ENCODE measurements around the gene MUC6.

MUC6 gene

DNA sequence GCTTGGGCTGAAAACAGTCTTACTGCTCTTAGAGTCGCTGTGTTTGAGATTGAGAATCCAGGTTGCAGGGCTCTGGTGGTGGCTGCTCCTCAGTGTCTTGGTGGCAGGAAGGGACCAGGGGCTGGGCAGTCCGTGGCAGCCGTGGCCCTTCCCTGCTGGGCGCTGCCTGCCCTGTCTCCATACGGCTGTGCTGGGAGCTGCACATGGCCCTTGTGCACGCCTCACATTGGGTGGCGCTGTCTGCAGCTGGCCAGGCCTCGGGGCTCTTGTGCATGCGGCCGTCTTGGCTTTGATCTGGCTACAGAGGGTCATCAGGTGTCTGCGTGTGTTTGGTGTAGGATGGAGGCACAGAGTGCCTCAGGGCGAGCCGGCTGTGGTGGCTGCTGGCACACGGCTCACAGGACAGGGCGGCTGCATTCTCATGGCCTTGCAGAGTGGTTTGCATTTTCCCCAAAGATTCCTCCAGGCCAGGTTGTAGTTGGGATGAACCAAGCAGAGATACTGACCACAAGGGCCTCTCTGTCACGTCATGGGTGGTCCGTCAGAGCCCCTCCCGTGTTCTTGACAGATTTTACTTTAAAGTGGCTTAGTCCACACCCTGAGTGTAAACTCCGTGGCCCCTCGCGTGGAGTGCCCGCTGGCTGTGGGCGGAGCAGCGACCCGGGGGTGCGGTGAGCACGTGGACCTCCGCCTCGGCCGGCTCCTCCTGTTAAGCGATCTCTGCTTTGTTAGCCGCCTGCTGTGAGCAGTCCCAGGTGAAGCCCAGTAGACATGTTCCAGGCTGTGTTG, 34.7 kb downstream of the MUC6 start:
- DNase-seq: no peak

DNA sequence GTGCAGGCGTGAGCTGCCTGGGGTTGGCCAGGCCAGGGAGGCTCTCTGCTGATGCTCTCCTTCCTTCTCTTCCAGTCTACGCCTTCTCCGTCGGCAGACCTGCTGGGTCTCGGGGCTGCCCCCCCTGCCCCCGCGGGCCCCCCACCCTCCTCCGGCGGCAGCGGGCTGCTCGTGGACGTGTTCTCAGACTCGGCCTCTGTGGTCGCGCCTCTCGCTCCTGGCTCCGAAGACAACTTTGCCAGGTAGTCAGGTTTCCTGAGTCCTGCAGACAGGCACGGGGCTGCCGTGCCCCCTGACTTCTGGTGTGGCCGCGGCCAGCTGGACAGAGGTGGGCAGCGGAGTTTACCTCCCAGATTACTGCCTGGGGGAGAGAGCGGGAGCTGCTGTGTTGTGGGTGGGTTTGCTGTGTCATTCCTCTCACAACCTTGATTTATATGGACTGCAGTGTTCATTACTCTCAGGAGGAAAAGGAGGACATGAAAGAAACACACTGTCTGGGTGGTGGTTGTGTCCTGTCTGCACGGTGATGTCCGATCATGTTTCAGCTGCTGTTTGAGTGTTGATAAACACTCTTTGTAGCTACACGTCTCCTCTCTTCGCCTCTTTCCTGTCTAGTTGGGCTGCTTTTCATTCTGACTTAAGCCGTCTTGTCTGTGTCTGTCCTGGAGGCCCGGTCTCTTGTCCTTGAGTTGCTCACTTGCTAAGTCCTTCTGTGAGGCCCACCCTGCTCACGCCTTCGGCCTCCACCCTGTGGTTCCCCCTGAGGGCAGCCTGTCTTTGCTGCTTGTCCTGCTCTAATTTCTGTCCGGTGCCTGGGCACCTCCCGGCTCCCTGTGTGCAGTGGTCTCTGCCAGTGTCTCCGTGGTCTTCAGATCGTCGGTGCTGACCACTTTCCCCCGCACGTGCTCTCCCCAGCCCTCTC, 35.9 kb downstream of the MUC6 start:
- DNase-seq: no peak

DNA sequence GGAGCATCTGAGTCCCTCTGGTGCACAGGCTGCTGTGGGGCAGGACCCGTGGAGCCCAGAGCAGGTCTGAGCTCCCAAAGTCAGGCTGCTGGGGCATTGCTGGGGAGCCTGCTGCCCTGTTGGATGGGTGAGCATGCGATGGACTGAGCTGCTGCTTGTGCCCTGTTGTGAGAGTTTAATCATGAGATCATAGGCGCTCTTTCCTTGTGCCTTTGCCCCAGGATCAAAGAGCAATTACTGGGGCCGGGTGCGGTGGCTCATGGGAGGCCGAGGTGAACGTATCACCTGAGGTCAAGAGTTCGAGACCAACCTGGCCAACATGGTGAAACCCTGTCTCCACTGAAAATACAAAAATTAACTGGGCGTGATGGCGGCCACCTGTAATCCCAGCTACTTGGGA, 37.5 kb downstream of the MUC6 start:
- no peak for DNase-seq

DNA sequence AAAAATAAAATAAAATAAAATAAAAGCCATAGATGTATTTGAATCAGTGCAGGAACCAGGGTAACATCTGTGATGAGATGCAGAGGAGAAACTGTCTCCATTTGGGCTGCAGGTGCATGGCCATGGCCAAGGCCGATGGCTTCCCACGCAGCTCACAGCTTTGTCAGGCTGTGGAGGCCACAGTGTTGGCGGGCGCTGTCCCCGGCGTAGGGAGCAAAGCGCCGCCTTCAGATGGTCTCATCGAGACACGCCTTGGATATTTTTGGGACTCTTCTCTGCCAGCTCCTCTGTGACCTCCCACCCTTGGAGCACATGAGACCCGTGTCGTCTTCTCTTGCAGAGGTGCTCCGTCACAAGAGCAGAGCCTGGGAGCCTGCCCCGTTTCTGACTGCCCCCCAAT, 38.6 kb downstream of the MUC6 start:
- DNase-seq: no peak

DNA sequence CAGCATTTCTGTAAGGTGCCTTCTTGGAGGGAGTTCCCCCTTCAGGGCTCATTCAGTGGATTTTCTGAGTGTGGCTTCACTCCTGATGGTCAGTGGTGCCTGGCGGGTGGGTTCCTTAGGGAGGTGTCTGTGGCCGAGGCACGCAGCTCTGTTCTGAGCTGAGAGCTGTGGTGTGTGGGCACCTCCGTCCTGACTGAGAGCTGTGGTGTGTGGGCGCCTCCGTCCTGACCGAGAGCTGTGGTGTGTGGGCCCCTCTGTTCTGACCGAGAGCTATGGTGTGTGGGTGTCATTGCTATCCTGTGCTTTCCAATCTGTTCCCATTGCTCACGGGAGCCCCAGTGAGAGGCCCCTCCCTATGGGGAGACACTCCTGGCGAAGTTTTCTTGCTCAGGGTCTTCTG, 39.8 kb downstream of the MUC6 start:
- DNase-seq: no peak

DNA sequence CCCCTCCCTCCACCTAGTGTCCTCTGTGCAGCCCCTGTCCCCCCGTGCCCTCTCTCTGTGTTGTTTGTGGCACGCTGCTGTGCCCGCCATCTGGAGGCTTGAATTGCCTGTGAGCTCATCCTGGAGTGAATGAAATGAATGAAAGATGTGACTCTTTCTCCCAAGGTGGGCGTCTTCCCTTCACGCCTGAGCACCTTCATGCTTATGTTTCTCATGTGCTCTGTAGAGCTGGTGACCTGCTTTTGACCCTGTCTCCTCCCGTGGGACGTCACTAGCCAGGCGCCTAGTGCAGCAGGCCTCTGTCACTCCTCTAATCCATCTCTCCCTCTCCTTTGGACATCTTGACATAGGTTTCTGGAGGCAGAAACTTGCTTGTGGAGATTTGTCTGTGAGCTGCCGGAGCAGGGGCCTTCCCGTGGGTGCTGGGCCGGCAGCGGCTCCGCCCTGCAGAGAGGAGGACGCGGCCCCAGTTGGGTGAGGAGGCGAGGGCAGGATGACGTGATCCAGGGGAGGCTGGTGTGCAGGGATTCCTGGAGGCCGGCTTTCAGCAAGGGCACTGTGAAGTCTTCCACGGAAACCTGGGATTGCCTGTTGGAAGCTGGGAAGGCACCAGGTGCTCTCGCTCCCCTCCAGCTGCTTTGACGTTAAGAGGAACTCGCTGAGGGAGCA, 40.6 kb downstream of the MUC6 start:
- DNase-seq: peak; percentile 93

DNA sequence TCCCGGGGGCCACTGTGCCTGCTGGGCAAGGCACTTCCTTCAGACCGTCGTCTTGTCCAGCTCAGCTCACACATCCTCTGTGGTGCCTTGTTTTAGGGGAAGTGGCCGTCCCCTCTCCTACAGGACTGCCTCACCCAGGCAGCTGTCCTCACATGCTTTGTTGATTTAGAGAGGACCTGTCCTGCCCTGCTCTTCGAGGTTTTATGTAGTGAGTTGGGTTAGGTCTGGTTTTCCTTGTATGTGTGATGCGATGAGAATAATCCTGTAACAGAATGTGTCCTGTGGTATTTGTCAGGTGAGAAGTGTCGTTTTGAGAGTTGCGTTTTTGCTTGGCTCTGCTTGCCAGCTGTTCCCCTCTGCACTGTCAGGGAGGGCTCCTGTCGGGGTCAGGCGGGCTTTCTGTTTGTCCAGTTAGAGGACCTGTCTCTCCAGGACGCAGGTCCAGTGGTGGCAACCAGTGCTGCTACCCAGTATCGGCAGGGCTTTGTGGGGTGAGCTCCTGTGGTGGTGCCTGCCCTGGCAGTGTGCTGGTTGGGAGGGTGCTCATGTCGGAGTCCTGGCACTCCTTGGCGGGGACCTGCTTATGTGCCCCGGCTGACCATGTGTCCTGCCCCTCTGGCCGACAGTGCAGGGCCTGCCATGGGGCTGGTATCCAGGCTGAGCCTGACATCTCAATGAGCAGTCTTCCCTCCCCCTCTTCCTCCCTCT, 41.3 kb downstream of the MUC6 start:
- DNase-seq: no peak

DNA sequence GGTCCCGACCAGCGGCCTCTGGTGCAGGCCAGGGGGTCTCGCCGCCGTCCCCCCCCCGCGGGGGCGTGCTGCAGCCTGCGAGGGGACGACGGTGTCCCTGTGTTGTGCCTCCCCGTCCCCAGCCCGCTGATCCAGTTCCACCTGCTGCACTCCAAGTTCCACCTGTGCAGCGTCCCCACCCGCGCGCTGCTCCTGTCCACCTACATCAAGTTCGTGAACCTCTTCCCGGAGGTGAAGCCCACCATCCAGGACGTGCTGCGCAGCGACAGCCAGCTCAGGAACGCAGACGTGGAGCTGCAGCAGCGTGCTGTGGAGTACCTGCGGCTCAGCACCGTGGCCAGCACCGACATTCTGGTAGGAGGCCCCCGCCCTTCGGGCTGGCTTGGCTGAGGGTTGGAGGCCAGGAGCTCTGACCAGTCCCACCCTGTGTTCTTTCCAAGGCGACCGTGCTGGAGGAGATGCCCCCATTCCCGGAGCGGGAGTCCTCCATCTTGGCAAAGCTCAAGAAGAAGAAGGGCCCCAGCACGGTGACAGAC, 42.8 kb downstream of the MUC6 start:
- no peak for DNase-seq

DNA sequence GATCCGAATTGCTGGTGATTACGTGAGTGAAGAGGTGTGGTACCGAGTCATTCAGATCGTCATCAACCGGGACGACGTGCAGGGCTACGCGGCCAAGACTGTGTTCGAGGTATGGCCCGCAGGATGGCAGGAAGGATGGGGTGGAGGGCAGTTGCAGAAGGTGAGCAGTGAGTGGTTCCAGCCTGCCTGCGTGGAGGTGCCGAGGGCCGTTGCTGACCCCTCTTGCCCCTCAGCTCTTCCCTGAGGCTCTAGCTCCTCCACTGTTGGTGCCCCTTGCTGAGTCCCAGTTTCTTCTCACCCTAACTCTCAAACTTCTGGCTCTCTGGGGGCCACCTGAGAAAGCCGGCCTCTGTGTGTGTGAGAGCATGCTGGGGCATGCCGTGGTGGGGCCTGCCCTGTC, 43.9 kb downstream of the MUC6 start:
- DNase-seq: no peak

DNA sequence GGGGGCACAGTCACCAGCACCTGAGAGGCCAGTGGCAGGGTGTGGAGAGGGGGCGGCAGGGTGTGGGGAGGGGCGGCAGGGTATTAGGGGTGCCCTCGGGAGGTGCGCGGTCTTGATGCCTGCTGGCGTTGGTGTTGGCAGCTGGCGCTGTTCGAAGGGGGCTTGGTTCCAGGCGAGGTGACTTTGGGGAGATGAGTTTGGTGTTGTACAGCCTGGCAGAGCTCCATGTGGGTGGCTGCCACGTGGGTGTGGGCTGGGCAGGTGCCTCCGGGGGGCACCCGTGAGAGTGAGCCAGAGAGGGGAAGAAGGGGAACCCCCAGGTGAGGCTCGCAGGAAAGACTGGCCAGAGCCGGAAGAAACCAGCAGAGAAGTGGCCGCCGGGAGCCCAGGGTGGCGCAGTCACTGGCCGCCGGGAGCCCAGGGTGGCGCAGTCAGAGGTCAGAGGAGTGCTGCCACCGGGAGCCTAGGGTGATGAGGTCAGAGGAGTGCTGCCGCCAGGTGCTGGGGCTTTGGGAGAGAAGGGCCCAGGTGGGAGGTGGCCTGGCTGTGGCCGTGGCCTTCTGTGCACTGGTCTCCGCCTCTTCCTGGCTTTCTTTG, 44.7 kb downstream of the MUC6 start:
- DNase-seq: no peak

DNA sequence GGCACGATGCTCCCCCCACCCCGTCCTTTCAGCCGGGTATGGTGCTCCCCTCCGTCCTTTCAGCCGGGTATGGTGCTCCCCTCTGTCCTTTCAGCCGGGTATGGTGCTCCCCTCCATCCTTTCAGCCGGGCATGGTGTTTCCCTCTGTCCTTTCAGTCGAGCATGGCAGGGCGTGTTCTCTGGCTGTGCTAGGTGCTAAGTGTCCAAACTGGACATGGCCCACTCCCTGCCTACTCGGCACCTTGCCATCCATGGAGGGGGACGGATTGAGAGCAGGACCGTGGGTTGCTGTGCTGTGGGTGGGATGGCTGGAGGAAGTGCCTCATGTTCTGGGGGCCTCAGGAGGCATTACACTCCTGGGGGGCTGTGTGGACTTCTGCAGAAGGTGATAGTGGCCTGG, 45.5 kb downstream of the MUC6 start:
- no peak for DNase-seq

DNA sequence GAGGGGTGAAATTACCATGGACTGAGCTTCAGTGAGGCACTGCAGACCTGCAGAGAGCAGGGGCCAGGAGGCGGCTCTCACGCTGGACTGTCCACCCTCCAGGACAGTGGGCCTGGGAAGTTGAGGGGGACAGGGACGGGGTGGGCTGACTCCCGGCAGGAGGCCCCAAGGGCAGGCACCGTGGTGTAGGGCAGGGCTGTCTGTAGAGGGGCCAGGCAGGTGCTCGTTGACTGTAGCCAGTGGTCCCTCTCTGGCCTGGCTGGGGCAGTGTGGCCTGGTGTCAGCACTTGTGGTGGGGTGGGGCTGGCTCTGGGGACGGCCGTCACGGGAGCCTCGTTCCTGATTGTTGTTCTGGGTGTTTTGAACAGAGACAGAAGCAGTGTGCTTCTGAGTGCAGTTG, 46.4 kb downstream of the MUC6 start:
- DNase-seq: no peak

DNA sequence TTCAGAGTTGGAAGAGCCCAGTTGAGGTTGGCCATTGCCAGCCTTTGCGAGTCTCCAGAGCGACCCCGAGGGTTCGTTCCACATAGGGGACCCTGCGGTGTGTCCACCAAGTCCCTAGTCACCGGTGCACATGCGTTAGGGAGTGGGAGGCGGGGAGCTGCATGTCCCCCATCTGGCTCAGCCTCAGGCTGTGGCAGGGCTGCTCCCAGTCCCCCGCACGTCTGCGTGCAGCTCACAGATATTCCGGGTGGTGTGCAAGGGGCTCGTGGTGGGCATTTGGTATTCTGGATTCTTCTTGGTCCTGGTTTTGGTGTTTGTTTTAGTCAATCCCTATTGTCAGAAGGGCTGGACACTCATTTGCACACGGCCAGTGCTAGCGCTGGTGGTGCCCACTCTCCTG, 48.8 kb downstream of the MUC6 start:
- no peak for DNase-seq

DNA sequence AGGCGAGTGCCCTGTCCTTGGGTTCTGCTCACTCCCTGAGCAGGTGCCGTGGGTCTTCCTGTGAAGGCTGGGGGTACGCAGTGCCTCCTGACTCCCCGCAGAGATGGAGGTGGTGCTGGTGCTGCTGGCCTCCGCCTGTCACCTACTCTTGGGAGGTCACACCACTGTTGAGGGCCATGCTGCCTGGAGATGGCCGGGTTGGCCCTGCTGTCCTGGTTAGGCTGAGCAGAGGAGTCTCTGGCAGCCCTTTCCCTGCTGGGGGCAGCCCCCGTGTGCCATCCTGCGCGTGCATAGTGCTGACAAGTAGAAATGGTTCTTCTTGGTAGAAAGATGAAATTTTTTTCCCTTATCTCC, 49.6 kb downstream of the MUC6 start:
- no peak for DNase-seq

DNA sequence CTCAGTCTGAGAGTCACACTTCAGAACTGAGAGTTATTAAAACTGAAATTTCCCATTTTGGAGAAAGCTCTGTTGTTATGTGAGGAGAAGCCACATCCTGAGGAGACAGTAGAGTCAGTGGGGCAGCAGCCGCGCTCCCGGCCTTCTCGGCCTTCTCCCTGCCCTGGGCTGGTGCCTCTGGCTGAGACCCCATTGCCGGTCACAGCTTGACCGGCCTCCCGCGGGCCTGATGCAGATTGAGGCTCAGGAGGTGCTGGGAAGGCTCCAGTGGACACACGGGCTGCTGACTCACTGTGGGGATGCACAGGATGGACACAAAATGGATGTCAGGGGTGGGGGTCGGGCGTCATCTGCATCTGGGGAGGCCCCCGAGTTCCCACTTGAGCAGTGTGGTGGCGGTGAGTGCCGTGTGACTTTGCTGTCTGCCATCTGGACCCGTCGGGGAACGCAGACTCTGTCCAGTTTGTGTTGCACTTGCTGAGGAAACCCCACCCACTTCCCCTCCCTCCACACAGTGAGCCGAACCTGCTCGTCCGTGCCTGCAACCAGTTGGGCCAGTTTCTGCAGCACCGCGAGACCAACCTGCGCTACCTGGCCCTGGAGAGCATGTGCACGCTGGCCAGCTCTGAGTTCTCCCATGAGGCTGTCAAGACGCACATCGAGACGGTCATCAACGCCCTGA, 50.1 kb downstream of the MUC6 start:
- DNase-seq: no peak

DNA sequence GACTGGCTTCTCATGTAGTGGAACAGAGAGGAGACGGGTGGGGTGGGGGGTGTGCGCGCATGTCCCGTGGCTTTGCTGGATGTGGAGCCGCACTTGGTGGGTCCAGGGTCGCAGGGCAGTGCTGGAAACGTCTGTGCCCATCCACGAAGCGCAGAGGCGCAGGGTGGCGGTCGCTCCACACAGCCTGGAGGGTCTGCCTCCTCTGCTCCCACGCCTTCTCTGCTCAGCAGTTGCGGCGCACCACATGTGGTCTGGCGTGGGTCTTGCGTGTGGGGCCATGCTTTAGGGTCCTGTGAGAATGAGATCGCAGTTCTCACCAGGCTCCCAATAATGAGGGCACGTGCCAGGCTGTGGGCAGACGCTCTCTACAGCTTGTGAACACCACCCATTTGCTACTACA, 50.7 kb downstream of the MUC6 start:
- DNase-seq: no peak

DNA sequence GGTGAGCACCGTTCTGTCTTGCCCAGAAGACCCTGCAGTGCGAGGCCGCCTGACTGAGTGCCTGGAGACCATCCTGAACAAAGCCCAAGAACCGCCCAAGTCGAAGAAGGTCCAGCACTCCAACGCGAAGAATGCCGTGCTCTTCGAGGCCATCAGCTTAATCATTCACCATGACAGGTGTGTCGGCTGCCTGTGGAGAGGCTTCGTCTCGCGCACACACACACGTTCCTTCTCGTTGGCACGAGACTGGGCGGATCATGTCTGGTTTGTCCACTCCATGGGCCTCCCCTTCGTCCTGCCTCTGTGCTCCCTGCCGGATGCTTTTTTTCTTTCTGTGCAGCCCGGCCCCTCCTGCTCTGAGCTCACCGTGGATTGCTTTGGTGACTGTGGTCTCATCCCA, 51.1 kb downstream of the MUC6 start:
- DNase-seq: no peak

DNA sequence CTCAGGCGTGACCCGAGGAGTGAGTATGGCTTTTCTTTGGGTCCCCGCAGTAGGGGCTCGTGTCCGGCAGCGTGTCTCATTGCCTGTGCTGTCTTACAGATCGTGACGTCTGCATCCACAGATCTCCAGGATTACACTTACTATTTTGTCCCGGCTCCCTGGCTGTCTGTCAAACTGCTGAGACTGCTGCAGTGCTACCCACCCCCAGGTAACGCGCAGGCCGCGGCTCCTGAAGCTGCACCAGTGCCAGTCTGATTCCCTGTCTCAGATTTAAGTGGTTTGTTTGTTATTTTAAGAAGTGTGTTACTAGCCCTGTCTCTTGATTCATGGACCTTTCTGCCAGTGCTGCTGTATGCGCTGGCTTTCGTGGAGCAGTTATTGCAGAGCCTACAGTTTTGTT, 52.0 kb downstream of the MUC6 start:
- DNase-seq: no peak

DNA sequence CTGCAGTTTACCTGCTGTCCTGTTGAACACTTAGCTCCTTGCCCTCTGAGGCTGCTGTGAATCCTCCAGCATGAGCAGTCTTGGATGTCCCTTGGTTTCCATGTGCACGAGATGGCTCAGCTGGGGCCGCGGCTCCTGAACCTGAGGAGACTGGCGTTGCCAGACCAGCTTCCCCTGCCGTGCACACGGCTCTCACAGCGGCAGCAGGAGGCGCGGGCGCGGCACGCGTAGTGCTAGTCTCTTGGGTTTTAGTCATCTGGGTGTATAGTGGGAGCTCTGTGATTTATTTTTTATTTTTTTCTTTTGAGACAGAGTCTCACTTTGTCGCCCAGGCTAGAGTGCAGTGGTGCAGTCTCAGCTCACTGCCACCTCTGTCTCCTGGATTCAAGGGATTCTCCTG, 54.8 kb downstream of the MUC6 start:
- no peak for DNase-seq

DNA sequence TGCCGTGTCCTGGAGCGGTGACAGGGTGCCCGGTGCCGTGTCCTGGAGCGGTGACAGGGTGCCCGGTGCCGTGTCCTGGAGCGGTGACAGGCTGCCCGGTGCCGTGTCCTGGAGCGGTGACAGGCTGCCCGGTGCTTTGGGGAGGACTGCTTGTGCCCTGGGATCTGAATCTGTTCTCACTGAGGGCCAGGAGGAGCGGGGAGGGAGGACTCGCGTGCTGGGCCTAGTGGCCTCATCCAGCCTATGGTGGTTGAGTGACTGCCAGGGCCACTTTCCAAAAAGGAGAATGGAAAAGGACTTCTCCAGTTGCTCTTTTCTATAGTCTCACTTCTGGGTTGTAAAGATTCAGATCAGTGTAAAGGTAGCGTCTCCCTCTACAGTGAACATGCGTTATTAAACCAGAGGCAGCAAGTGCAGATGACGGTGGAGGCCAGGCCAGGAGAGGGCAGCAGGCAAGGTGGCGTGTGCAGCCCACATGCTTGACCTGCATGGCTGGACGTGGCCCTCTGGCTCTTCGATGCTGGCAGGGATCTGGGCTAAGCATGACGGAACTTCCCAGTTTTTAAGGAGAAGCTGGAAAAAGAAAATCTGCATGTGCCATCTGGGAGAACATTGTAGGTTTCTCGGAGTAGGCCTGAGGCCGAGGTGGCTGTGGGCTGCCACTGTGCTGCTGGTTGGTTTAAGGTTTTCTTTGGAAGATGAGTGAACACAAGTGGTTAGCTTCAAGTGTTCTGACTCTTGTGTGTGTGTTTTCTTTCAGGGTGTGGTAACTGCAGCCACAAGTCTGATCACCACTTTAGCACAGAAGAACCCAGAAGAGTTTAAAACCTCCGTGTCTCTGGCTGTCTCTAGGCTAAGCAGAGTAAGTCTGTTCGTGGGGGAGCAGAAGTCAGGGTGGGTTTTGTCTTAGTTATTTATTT, 55.8 kb downstream of the MUC6 start:
- no peak for DNase-seq

DNA sequence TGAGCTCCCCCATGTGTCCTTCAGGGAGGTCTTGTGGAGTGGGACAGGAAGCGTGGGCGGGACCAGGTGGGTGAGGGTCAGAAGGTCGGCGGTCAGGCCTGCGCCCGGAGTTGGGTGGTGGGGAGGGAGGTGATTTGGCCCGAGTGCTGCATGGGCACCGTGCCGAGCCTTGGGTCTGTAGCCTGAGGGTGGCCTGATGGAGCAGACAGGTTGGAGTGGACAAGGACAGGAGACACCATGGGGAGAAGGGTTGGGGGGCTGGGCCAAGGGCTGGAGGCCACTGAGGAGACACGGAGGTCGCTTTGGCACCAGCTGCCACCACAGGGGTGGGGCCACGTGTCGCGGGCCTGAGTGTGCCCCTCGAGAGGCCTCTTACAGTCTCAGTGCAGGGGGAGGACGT, 57.7 kb downstream of the MUC6 start:
- DNase-seq: no peak

Data from NCI-H226 (cell line).